Loucy (cell line): Measurements from ENCODE around the gene UVRAG.

ENCODE experiments used
- H2AFZ ChIP-seq: fragments of 200-600 bp; sonication (generic); 2 replicates; pipeline ENCODE4 v1.6.0; 2016; ENCODE audit warnings: antibody characterized with exemption, mild to moderate bottlenecking, low read length, moderate library complexity
- H3F3A ChIP-seq: fragments of 200-600 bp; 2 replicates; pipeline ENCODE4 v1.6.0; 2016; ENCODE audit warnings: antibody characterized with exemption, low read depth, mild to moderate bottlenecking
- H3K27me3 ChIP-seq: fragments of 200-600 bp; sonication (generic); 2 replicates; pipeline ENCODE4 v1.6.1; 2014; ENCODE audit warnings: low read length, mild to moderate bottlenecking; ENCODE audit not compliant: insufficient read depth, poor library complexity, severe bottlenecking
- H3K36me3 ChIP-seq: fragments of 200-600 bp; sonication (generic); 2 replicates; pipeline ENCODE4 v1.6.1; 2016; ENCODE audit warnings: low read length; ENCODE audit not compliant: insufficient read depth
- H3K4me1 ChIP-seq: fragments of 200-600 bp; sonication (generic); 2 replicates; pipeline ENCODE4 v1.5.1; 2014; ENCODE audit warnings: low read length, mild to moderate bottlenecking; ENCODE audit not compliant: insufficient read depth, poor library complexity, severe bottlenecking
- H3K4me2 ChIP-seq: fragments of 200-600 bp; sonication (generic); 2 replicates; pipeline ENCODE4 v1.6.0; 2014; ENCODE audit warnings: antibody characterized with exemption, low read length, low read depth, mild to moderate bottlenecking; ENCODE audit not compliant: poor library complexity, severe bottlenecking
- H3K4me3 ChIP-seq: fragments of 200-600 bp; sonication (generic); 2 replicates; pipeline ENCODE4 v1.5.1; 2014; ENCODE audit warnings: low read length, mild to moderate bottlenecking, mixed read lengths; ENCODE audit not compliant: poor library complexity, severe bottlenecking
- H3K79me2 ChIP-seq: fragments of 200-600 bp; sonication (generic); 2 replicates; pipeline ENCODE4 v1.6.1; 2014; ENCODE audit warnings: low read length; ENCODE audit not compliant: insufficient read depth
- H3K9ac ChIP-seq: fragments of 200-600 bp; sonication (generic); 2 replicates; pipeline ENCODE4 v1.6.0; 2014; ENCODE audit warnings: mild to moderate bottlenecking, low read depth, low read length, moderate library complexity; ENCODE audit not compliant: poor library complexity, severe bottlenecking
- H3K9me2 ChIP-seq: fragments of 200-600 bp; sonication (generic); replicated peaks from 2 replicates; pipeline ENCODE4 v1.6.1; 2016; ENCODE audit warnings: low read depth, low read length, mixed read lengths
- H3K9me3 ChIP-seq: fragments of 200-600 bp; sonication (generic); 2 replicates; pipeline ENCODE4 v1.6.1; 2014; ENCODE audit warnings: mild to moderate bottlenecking, antibody characterized with exemption, low read length, low read depth; ENCODE audit not compliant: insufficient read depth
- H4K20me1 ChIP-seq: fragments of 200-600 bp; sonication (generic); 2 replicates; pipeline ENCODE4 v1.6.0; 2014; ENCODE audit warnings: antibody characterized with exemption, low read length, mild to moderate bottlenecking; ENCODE audit not compliant: insufficient read depth, poor library complexity, severe bottlenecking
- CTCF ChIP-seq: fragments of 200-600 bp; sonication (generic); conservative IDR thresholded peaks from 2 replicates; pipeline ENCODE4 v1.5.1; 2014; ENCODE audit warnings: mild to moderate bottlenecking, antibody characterized with exemption, low read length
- EZH2phosphoT487 ChIP-seq: fragments of 200-600 bp; IDR thresholded peaks from 2 replicates; pipeline ENCODE4 v1.6.1; 2018; ENCODE audit warnings: antibody characterized with exemption, mild to moderate bottlenecking, moderate library complexity, borderline replicate concordance

UVRAG gene

GRCh38 chr11:75986966-75987365, 172.0 kb downstream of the UVRAG start:
- Histone ChIP-seq H3K9ac (no peak overlapping the region), H2AFZ (no peak overlapping the region), H3K27me3 (no peaks in the 10 kb centered on the region), H3F3A (no peaks in the 10 kb centered on the region), H3K9me2 (no peaks in the 10 kb centered on the region), H3K4me1 (peaks cover 13% of the 10 kb centered on the region), H3K4me3 (no peak overlapping the region), H3K4me2 (no peak overlapping the region), H4K20me1 (no peaks in the 10 kb centered on the region), H3K79me2 (no peaks in the 10 kb centered on the region), H3K9me3 (no peaks in the 10 kb centered on the region), H3K36me3 (peaks cover 17% of the 10 kb centered on the region; the same call in 1 of the 2 replicates)
- no peak for TF ChIP-seq CTCF
- no peak for TF ChIP-seq EZH2phosphoT487

GRCh38 chr11:75993126-75993525, 178.1 kb downstream of the UVRAG start:
- no peaks in the 10 kb centered on the region for H3K9me3 ChIP-seq
- H2AFZ ChIP-seq, result no peak overlapping the region
- no peak overlapping the region for H3K4me2 ChIP-seq
- no peaks in the 10 kb centered on the region for H3F3A ChIP-seq
- TF ChIP-seq CTCF, result no peak
- no peak for TF ChIP-seq EZH2phosphoT487
- H4K20me1 ChIP-seq, result no peaks in the 10 kb centered on the region
- no peaks in the 10 kb centered on the region for H3K79me2 ChIP-seq
- H3K36me3 ChIP-seq, result no peaks in the 10 kb centered on the region
- no peak overlapping the region for H3K9ac ChIP-seq
- no peak overlapping the region for H3K4me3 ChIP-seq
- H3K9me2 ChIP-seq, result no peaks in the 10 kb centered on the region
- H3K27me3 ChIP-seq, result no peaks in the 10 kb centered on the region
- H3K4me1 ChIP-seq, result peaks cover 13% of the 10 kb centered on the region

GRCh38 chr11:75994616-75995015, 179.6 kb downstream of the UVRAG start:
- H3K9me2 ChIP-seq, result no peaks in the 10 kb centered on the region
- H3K9ac ChIP-seq, result no peak overlapping the region
- H3K4me2 ChIP-seq, result no peak overlapping the region
- H3K4me3 ChIP-seq, result no peak overlapping the region
- H2AFZ ChIP-seq, result no peak overlapping the region
- no peaks in the 10 kb centered on the region for H3F3A ChIP-seq
- H3K9me3 ChIP-seq, result no peaks in the 10 kb centered on the region
- H3K27me3 ChIP-seq, result no peaks in the 10 kb centered on the region
- H3K79me2 ChIP-seq, result no peaks in the 10 kb centered on the region
- no peak for TF ChIP-seq EZH2phosphoT487
- no peak for TF ChIP-seq CTCF
- H3K4me1 ChIP-seq, result peaks cover 9% of the 10 kb centered on the region
- no peaks in the 10 kb centered on the region for H3K36me3 ChIP-seq
- no peaks in the 10 kb centered on the region for H4K20me1 ChIP-seq
